ENCODE results near the gene ECEL1. TPM values are rescaled to one million over a fixed set of nuclear protein-coding genes. Genes with fewer than 3 reads are reported as not detected.

ECEL1 gene
- total RNA-seq, 2 experiments from 2014 or later: not detected

DNA sequence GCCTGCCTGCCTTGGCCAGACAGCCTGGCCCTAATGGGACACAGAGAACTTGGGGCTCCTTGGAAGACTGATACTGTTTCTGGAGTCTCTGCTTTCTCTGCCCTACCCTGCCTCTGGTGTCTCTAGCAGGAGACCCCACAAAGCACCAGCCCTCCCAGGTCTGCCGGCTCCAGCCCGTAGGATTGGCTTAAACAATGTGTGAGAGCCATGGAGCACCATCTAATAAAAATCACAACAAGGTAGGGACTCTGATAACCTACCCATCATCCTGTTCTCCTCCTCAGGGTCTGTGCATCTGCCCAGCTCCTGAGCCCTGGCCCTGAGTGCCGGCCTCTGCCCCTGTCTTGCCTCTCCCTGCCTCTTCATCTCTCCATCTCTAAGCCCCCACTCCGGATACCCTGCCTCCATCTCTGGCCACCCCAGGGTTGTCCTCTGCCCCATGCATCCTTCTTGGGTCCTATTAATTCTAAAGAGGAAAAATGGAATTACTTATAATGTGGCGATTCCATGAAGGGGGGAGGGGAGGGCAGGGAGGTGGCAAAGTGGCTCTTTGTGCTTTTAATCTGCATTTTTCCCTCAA is 1.2 kb upstream of the ECEL1 start:
- Mint-ChIP-seq H3K4me3 (no peak overlapping the region), H3K36me3 (no peaks in the 10 kb centered on the region), H3K9me3 (no peaks in the 10 kb centered on the region), H3K4me1 (no peaks in the 10 kb centered on the region), H3K27me3 (peaks cover 45% of the 10 kb centered on the region), H3K27ac (no peak overlapping the region)
- no peak for DNase-seq
- ATAC-seq (ENCODE audit: low read depth): no peak
- POLR2A ChIA-PET: no interaction called here

DNA sequence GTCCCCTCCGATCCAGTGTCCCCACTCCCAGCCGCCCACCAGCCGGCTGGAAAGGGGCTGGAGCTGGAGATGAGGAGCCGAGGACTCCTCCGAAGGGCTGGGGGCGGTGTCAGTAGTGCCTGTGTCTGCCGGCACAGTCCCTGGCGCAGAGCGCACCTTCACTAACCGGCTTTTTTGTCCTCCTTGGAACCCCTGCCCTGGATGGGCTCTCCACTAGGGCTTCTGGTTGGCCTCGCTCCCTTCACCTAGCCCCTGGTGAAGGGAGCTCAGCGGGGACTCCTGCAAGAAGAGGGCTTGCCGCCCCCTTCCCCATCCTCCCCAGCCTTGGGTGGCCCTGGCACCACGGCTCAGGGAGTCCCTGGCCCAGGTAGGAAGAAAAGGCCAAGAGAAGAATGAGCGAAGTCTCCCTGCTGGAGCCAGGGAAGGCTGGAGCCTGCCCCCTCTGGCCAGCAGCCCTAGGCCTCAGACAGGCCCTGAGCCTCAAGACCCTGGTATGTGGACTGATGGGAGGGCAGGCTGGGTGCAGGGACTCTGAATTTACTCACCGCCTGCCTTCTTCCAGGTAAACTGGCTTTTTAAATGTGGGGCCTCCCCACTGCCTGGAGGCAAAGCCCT is 570 bp upstream of the ECEL1 start:
- no peak for ATAC-seq (ENCODE audit: low read depth)
- Mint-ChIP-seq H3K36me3 (no peaks in the 10 kb centered on the region), H3K4me3 (no peak overlapping the region), H3K9me3 (no peaks in the 10 kb centered on the region), H3K27me3 (peaks cover 45% of the 10 kb centered on the region), H3K27ac (no peak overlapping the region), H3K4me1 (no peaks in the 10 kb centered on the region)
- POLR2A ChIA-PET: no interaction called here
- no peak for DNase-seq

DNA sequence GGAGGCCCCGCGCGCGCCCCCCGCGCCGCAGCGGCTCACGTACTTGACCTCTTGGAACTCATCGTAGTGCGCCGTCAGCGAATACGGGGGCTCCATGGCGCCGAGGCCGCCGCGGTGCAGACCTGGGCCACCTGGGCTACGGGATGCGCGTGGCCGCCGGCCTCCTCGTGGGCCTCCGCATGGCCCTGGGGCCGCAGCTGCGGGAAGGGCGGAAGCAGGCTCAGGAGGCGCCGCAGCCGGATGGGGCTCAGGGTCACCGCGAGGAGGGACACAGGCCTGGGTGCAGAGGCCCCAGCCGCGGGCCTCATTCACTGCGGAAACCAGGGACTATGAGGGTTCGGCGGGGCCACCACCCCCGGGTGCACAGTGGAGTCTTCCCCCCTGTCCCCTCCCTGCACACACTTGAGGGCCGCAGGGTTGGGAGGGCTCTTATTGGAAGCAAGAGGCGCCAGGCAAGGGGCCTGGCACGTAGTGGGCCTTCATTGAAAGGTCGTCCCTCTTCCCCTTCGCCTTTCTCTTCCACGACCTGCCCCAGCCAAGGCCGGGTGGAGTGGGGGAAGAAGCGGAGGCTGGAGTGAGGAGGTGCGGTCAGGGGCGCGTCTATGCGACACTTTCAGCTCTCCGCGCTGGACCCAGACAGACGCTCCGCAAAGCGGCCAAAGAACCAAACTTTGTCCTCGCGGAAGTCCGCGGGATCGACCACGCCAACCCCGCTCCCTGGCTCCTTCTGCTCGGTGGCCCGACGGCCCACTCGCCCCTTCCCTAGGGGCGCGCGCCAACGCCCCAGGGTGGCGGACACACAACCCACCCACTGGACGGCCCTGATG is 863 bp downstream of the ECEL1 start:
- Mint-ChIP-seq H3K9me3 (no peaks in the 10 kb centered on the region), H3K36me3 (no peaks in the 10 kb centered on the region), H3K27me3 (peaks cover 47% of the 10 kb centered on the region), H3K4me1 (no peaks in the 10 kb centered on the region), H3K4me3 (no peak overlapping the region), H3K27ac (no peak overlapping the region)
- ATAC-seq (ENCODE audit: low read depth) (no peak), DNase-seq (peak; percentile 38)
- POLR2A ChIA-PET: no interaction called here

DNA sequence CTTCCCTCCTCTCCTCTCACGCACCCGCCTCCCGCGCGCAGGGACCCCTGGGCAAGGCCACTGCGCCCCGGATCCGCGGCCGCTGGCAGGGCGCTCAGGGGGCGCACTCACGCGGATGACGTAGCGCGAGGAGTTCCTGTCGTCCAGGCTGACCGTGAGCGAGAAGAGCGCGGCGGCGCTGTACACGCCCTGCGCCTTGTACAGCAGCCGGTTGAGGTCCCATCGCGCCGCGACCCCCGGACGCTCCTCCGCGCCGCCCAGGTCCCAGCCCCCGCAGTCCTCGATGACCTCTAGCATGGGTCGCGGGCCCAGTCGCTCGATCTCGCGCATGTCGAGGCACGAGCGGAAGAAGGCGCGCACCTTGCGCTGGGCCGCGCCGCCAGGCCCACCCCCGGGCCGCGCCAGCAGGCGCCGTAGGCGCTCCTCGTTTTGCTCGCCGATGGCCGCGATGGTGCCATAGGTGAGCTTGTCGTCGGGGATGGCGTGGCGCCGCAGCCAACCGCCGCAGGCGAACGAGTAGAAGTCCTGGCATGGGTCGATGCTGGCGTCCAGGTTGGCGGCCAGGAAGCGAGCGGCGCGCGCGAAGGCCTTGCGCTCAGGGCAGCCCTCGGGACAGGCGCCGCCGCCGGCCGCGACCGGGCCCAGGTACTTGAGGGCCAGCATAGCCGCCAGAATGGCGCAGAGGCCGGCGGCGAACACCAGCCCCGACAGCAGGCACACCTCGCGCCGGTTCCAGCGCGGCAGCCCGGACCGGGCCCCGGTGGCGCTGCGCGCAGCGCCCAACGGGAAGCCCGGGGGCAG is 1.7 kb downstream of the ECEL1 start:
- Mint-ChIP-seq H3K27ac (no peak overlapping the region), H3K9me3 (no peaks in the 10 kb centered on the region), H3K27me3 (peaks cover 45% of the 10 kb centered on the region), H3K36me3 (no peaks in the 10 kb centered on the region), H3K4me1 (no peaks in the 10 kb centered on the region), H3K4me3 (no peak overlapping the region)
- no peak for ATAC-seq (ENCODE audit: low read depth)
- DNase-seq: peak; percentile 38
- POLR2A ChIA-PET: no interaction called here

DNA sequence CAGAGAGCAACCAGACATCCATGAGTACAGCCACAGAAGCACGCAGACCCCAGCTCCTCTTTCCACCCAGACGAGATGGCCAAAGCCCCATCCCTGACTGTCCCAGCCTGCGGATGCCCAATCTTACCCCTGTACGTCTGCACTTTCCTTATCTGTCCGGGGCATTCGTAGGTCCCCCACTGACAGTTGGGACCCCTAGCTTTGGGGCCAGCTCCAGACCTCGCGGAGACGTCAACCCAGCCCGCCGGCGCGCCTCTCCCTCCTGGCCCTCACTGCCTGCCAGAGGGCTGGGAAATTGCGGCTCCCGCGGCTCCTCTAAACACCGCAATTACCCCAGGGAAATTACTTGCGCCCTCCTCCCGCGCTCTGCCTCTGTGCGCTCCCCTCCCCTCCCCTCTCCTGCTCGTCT is 2.3 kb downstream of the ECEL1 start:
- no peaks in the 10 kb centered on the region for H3K4me1 Mint-ChIP-seq
- POLR2A ChIA-PET: no interaction called here
- no peaks in the 10 kb centered on the region for H3K9me3 Mint-ChIP-seq
- H3K27ac Mint-ChIP-seq: no peak overlapping the region
- DNase-seq: peak; percentile 35
- ATAC-seq (ENCODE audit: low read depth): no peak
- H3K27me3 Mint-ChIP-seq: peaks cover 45% of the 10 kb centered on the region
- no peak overlapping the region for H3K4me3 Mint-ChIP-seq
- H3K36me3 Mint-ChIP-seq: no peaks in the 10 kb centered on the region

DNA sequence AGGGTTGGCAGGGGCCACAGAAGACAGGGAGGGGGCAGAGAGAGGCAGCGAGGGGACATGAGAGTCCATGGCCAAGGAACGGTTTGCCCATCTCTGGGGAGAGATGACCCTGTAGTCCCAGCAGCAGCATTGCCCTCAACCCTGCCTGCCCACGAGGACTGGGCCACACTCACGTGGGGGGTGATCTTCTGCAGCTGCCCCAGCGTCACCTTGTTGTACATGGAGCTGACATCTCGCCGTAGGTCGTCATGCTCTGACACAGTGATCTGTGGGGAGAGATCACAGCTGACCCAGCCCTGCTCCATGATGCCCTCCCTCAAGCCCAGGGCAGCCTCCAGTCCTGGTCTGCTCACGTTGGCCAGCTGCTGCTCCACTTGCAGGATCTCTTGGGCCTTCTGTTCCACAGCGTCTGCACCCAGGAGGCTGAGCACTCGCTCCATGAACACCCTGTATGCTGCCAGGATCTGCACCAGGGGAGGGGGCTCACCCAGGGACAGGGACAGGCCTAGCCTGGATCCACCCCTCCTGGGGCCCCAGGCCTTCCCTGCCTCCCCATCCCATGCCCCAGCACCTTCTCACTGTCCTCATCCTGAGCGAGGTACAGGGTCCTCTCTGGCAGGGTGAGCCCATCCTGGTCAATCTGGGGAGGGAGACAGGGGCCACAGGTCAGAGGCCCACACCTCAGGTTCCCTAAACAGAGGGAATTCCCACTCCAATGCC is 2.8 kb downstream of the ECEL1 start:
- Mint-ChIP-seq H3K27me3 (peaks cover 43% of the 10 kb centered on the region), H3K4me3 (no peak overlapping the region), H3K9me3 (no peaks in the 10 kb centered on the region), H3K27ac (no peak overlapping the region), H3K4me1 (no peaks in the 10 kb centered on the region), H3K36me3 (no peaks in the 10 kb centered on the region)
- ATAC-seq (ENCODE audit: low read depth) (no peak), DNase-seq (peak; percentile 25)
- POLR2A ChIA-PET: no interaction called here

DNA sequence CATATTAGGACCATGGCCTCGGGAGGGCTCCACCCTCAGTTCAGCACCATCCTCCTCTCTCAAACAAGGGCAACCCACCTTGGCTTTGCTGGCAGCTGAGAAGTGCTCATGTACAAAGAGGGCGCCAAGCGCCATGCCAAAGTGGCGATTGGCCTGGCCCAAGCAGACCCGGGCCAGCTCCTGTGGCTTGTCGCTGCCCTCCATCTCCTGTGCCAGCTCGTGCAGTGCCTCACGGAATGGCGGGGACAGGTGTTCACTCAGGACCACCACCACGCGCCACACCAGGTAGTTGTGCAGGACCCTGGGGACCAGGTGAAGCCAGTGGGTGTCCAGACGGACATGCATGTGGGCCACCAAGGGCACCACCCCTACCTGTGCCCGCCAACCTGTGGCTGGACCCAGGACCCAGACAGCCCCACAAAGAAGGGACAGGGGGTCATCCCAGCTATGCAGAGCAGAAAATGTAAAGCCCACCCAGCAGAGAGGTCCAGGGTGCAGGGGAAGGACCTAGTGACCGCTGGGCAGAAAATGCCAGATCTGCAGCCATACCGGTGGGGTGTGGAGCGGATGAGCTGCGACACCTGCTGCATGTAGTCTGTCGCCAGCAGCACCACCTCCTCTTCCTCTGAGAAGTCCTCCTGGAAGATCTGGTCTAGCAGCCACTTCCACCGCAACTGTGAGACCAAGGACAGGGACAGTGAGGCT is 3.6 kb downstream of the ECEL1 start:
- ATAC-seq (ENCODE audit: low read depth) (no peak), DNase-seq (peak; percentile 26)
- Mint-ChIP-seq H3K27ac (no peak overlapping the region), H3K27me3 (peaks cover 36% of the 10 kb centered on the region), H3K4me3 (no peak overlapping the region), H3K36me3 (no peaks in the 10 kb centered on the region), H3K9me3 (no peaks in the 10 kb centered on the region), H3K4me1 (no peaks in the 10 kb centered on the region)
- POLR2A ChIA-PET: no interaction called here

DNA sequence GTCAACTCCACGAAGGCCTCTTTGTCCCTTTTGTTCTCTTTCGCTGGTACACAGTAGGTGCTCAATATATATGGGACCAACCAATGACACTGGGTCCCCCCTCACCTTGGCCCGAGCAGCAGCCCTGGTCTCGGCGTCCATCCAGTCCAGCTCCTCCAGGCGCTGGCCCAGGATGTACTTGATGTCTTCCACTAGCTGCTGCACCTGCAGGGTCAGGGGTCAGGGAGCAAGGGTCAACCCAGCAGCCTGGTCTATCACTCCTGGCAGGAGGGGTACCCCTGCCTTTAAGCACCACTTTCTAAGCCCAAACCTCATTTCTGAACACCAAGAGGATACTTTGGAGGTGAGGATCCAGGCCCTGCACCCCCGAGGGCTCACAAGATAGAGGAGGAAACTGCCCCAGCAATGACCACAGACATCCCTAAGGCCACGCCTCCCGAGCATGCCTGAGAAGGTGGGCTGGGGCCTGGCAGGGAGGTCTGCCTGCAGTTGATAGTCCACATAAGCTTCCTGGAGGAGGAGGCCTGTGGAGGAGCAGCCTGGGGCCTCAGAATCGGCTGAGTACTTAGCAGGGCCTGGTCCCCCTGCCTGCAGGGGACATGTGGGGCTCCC is 4.2 kb downstream of the ECEL1 start:
- Mint-ChIP-seq H3K4me3 (no peak overlapping the region), H3K9me3 (no peaks in the 10 kb centered on the region), H3K4me1 (no peaks in the 10 kb centered on the region), H3K27ac (no peak overlapping the region), H3K36me3 (no peaks in the 10 kb centered on the region), H3K27me3 (peaks cover 30% of the 10 kb centered on the region)
- no peak for ATAC-seq (ENCODE audit: low read depth)
- POLR2A ChIA-PET: no interaction called here
- DNase-seq: no peak

DNA sequence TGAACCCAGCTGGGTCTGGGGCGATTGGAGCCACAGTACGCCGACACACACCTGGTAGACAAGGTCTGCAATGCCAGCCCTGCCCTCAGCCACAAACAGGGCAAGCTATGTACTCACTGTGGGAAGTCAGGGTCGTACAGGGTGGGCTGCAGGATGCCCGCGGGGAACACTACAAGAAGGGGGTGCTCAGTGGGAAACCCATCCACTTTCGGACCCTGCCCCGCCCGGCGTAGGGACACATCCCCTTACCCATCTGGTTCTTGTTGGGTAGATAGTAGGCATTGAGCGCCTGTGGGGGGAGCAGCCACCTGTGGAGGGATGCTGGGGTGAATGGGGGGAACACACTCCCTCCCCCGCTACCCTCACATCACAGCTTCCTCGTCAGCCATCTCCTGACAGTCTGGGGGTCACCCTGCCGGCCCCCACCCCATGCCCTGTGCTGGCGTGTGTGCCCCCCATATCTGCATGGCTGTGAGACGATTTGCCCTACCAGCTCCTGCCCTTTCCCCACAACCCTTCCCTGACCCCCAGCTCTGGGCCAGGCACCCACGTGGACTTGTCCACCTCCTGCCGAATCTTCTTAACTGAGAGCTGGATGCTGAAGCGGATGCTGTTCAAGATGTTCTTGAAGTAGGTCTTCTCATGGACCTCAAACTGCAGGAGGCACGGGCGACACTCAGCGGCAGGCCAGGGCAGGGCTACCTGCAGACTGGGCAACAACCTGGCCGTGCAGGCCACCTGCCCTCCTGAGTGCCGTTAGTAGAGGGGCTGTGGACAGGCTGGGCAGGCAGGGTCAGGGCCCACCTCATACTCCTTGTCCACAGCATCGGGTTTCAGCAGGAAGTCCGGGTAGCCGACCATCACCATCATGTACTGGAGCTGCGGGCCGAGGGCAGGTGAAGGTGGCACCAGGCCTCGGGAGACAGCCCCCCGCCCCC is 5.1 kb downstream of the ECEL1 start:
- H3K9me3 Mint-ChIP-seq: no peaks in the 10 kb centered on the region
- peaks cover 24% of the 10 kb centered on the region for H3K27me3 Mint-ChIP-seq
- H3K27ac Mint-ChIP-seq: no peak overlapping the region
- no peak for ATAC-seq (ENCODE audit: low read depth)
- POLR2A ChIA-PET: no interaction called here
- no peaks in the 10 kb centered on the region for H3K36me3 Mint-ChIP-seq
- H3K4me1 Mint-ChIP-seq: no peaks in the 10 kb centered on the region
- H3K4me3 Mint-ChIP-seq: no peak overlapping the region
- DNase-seq: peak; percentile 28

DNA sequence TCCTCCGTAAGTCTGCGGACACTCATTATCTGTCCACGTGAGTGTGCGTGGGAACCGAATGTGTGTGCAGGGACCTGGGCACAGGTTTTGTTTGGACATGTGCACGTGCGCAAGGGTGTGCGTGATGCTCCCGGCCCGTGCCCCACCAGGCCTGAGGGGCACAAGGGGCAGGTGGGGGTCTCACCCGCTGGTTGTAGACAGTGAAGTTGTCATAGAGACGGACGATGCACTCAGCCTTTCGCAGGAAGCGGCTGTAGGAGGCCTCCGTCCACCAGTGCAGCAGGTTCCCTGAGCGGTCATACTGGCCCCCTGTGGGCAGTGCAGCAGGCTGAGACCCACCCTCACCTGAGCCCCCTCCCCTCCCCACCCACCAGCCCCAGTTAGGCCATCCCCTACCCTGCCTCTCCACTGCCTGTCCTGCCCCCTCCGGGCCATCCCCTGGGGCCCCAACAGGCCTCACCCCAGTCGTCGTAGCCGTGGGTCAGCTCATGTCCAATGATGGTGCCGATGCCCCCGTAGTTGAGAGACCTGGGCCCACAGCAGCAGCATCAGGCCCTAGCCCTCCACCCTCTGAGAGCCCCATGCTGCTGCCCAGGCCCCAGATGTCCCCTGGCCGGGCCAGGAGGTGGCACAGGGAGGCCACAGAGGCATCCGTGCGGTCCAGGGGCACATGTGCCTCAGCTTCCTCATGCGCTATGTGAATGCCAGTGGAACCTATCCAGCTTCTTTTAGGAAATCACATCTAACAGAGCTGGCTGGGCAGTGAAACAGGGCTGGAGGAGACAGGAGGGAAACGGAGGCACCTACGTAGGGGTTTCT is 6.1 kb downstream of the ECEL1 start:
- POLR2A ChIA-PET: no interaction called here
- H3K4me1 Mint-ChIP-seq: no peaks in the 10 kb centered on the region
- no peak overlapping the region for H3K4me3 Mint-ChIP-seq
- H3K36me3 Mint-ChIP-seq: no peaks in the 10 kb centered on the region
- peak; percentile 23 for DNase-seq
- no peak for ATAC-seq (ENCODE audit: low read depth)
- H3K9me3 Mint-ChIP-seq: no peaks in the 10 kb centered on the region
- H3K27ac Mint-ChIP-seq: no peak overlapping the region
- H3K27me3 Mint-ChIP-seq: peaks cover 19% of the 10 kb centered on the region
